ENCODE measurements around the gene SCIMP. TPM values are rescaled to one million over a fixed set of nuclear protein-coding genes. Genes with fewer than 3 reads are reported as not detected.

SCIMP gene
- 2.1 TPM for total RNA-seq

DNA sequence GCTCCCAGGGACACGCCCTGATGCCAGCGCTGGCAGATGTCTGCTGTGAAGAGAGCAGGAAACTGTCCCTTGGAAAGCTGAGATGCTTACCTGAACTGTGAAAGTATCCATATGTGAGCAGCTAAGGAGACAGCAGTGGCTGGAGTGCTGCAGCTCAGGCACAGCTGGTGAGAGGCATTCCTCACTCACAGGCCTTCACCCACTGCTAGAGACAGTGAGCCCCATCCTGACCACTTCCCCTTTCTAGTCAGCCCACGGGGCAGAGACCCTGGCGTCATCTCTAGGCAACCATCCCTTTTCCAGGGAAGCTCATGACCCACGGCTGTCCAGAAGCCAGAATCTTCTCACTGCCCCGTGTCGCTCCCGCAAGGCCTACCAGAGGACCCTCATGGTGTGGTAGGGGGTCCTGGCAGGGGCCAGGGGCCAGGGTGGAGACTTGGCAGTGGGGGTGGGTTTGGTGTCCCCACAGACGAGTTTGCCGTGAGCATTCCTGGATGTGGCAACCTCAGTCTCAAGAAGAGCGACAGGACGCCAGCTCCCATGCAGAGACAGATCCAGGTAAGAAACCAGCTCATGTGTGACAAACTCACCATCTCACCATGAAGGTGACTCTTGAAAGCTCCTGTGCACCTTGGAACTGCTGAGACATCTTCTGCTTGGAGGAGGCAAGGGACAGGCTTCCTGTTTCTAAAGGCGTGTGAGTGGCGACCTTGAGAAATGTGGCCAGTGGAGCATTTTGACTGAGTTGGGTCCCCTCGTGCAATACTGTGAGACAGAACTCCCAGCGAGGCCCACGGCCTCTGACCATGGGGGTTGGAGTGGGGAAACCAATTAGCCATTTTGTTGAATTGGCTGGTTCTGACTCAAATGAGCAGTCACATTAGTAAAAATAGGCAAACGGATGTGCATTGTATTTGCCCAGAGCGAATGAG, at the start of gene SCIMP:
Gene SCIMP (minus strand): TSS at position 216 of the 932 bp plus-strand sequence. CDS start 105 bp downstream, at position 111.
- H3K9ac ChIP-seq (ENCODE audit: low read depth in 1 of 3, low read length in 3 of 3), result no peak within 1 kb of the TSS
- H3K9me3 ChIP-seq (ENCODE audit: control insufficient read depth in 3 of 3, low read length in 3 of 3), result no peaks in the 10 kb centered on the region
- H3K27ac ChIP-seq (ENCODE audit: low read depth, low read length), result no peak within 1 kb of the TSS
- H3K36me3 ChIP-seq (ENCODE audit: control insufficient read depth in 3 of 3, insufficient read depth in 3 of 3, low read length in 3 of 3), result peaks cover 0 to 5% (median 2%) of the 10 kb centered on the region in 3 donors
- H3K27me3 ChIP-seq (ENCODE audit: control insufficient read depth in 3 of 3, insufficient read depth in 3 of 3, low read length in 3 of 3), result no peaks in the 10 kb centered on the region
- no peaks in the 10 kb centered on the region for H3K4me1 ChIP-seq (ENCODE audit: control insufficient read depth in 3 of 3, insufficient read depth in 3 of 3, low read length in 3 of 3)
- no peak within 1 kb of the TSS for H3K4me3 ChIP-seq (ENCODE audit: low read length in 3 of 3)

DNA sequence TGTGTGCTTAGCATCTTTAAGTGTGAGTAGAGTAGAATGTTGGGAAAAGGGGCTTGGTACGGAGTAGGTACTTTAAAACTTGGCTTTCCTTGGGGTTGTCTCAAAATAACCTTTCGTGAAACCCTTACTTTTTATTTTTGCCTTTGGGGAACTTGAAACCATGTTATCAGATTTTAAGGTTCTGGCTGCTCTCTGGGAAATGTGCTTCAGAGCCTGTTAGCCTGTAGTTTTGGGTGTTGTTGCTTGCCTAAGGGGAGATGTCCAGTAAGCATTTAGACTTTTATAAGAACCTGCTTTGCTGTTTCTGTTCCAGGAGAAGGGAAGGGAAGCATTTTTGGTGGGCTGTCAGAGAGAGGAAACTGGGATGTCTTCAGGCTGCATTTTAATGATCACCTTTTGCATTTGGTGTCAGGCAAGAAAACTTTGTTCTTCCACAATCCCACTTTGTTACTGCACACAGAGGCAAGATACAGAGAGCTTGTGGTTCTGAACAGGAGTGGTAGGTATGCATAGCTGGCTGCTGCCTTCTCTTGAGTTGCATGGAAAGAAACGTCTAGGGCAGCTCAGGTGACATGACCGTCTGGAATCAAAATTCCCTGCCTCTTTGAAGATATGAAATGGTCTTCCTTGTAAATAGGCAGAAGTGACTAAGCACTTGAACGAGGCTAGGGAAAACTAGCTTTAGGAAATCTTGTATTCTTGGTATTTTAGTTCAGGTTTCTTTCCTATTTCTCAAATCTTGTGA, 49.1 kb upstream of the SCIMP start:
- peaks cover 29 to 31% (median 29%) of the 10 kb centered on the region in 3 donors for H3K4me1 ChIP-seq (ENCODE audit: control insufficient read depth in 3 of 3, insufficient read depth in 3 of 3, low read length in 3 of 3)
- H3K9ac ChIP-seq (ENCODE audit: low read depth in 1 of 3, low read length in 3 of 3), result peak overlapping the region; percentile 35 to 87 (median 81)
- H3K4me3 ChIP-seq (ENCODE audit: low read length in 3 of 3), result peak overlapping the region; percentile 78 to 90 (median 82)
- H3K27me3 ChIP-seq (ENCODE audit: control insufficient read depth in 3 of 3, insufficient read depth in 3 of 3, low read length in 3 of 3), result no peaks in the 10 kb centered on the region
- H3K36me3 ChIP-seq (ENCODE audit: control insufficient read depth in 3 of 3, insufficient read depth in 3 of 3, low read length in 3 of 3), result no peaks in the 10 kb centered on the region
- no peaks in the 10 kb centered on the region for H3K9me3 ChIP-seq (ENCODE audit: control insufficient read depth in 3 of 3, low read length in 3 of 3)
- peak overlapping the region; percentile 62 for H3K27ac ChIP-seq (ENCODE audit: low read depth, low read length)

DNA sequence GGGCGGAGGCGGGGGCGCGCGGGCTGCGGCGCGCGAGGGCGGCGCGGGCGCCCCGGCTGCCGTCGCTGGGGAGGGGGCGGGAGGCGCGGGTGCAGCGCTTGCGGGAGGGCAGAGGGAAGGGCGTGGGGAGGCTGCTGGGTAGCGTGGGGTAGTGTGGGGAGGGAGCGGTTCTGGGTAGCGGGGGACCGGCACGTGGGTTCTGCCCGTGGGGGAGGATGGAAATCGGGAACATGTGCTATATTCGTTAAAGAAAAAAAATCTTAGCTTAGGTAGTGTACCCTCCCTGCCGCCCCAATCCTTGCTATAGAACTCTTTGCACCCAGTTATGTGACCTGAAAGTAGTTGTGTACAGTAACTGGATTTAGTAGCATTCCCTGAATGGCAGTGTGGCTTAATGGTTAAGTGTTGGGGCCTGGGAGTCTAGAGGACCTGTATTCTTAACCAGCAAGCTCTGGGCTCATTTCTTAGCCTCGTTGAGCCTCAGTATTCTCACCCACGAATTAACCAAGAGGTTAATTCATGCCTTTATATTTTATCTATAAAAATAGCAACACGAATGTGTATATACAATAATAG, 48.1 kb upstream of the SCIMP start:
- no peaks in the 10 kb centered on the region for H3K36me3 ChIP-seq (ENCODE audit: control insufficient read depth in 3 of 3, insufficient read depth in 3 of 3, low read length in 3 of 3)
- H3K27ac ChIP-seq (ENCODE audit: low read depth, low read length), result peak overlapping the region; percentile 62
- H3K9me3 ChIP-seq (ENCODE audit: control insufficient read depth in 3 of 3, low read length in 3 of 3), result no peaks in the 10 kb centered on the region
- peaks cover 29 to 31% (median 29%) of the 10 kb centered on the region in 3 donors for H3K4me1 ChIP-seq (ENCODE audit: control insufficient read depth in 3 of 3, insufficient read depth in 3 of 3, low read length in 3 of 3)
- no peaks in the 10 kb centered on the region for H3K27me3 ChIP-seq (ENCODE audit: control insufficient read depth in 3 of 3, insufficient read depth in 3 of 3, low read length in 3 of 3)
- H3K4me3 ChIP-seq (ENCODE audit: low read length in 3 of 3), result peak overlapping the region; percentile 78 to 90 (median 82)
- peak overlapping the region; percentile 80 to 87 (median 81) for H3K9ac ChIP-seq (ENCODE audit: low read depth in 1 of 3, low read length in 3 of 3)

DNA sequence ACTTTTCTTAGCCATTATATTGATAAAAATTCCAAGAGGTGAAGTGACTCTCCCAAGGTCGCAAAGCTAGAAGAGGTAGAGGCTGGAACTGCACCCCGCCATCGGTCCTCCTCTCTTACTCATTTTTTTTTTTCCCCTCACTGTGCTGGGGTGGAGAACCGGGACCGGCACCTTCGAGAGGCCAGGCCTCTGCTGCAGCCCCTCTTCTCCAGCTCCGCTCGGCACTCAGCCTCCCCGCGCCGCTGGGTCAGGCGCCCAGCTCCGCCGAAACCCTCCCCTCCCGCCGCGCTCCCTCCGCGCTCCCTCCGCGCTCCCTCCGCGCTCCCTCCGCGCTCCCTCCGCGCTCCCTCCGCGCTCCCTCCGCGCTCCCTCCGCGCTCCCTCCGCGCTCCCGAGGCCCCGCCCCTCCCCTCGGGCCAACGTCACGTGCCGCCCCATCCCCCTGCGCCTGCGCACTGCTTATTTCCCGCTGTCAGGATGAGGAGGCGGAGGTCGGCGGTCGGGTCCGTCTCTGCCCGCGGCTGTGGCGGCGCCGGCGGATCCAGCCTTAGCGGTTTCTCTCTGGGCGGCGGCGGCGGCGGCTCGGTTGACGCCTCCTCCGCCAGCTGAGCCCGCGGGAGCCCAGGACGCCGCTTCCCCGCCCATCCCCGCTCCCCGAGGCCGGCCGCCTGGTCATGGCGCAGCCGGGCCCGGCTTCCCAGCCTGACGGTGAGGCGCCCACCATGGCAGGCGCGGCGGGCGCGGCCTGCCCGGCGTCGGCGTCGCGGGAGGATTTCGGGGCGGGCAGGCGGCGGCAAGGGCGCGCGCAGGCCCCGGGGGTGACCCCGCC, 47.4 kb upstream of the SCIMP start, which contains the start of gene RABEP1:
Gene RABEP1 (plus strand): TSS at position 471 of the 828 bp plus-strand sequence. CDS start 203 bp downstream, at position 674.
- Histone ChIP-seq H3K27ac (ENCODE audit: low read depth, low read length) (peak within 1 kb of the TSS; percentile 83), H3K4me1 (ENCODE audit: control insufficient read depth in 3 of 3, insufficient read depth in 3 of 3, low read length in 3 of 3) (peaks cover 29 to 31% (median 29%) of the 10 kb centered on the region in 3 donors), H3K4me3 (ENCODE audit: low read length in 3 of 3) (peak within 1 kb of the TSS; percentile 78 to 90 (median 82)), H3K9me3 (ENCODE audit: control insufficient read depth in 3 of 3, low read length in 3 of 3) (no peaks in the 10 kb centered on the region), H3K27me3 (ENCODE audit: control insufficient read depth in 3 of 3, insufficient read depth in 3 of 3, low read length in 3 of 3) (no peaks in the 10 kb centered on the region), H3K9ac (ENCODE audit: low read depth in 1 of 3, low read length in 3 of 3) (peak within 1 kb of the TSS; percentile 80 to 87 (median 81)), H3K36me3 (ENCODE audit: control insufficient read depth in 3 of 3, insufficient read depth in 3 of 3, low read length in 3 of 3) (no peaks in the 10 kb centered on the region)

DNA sequence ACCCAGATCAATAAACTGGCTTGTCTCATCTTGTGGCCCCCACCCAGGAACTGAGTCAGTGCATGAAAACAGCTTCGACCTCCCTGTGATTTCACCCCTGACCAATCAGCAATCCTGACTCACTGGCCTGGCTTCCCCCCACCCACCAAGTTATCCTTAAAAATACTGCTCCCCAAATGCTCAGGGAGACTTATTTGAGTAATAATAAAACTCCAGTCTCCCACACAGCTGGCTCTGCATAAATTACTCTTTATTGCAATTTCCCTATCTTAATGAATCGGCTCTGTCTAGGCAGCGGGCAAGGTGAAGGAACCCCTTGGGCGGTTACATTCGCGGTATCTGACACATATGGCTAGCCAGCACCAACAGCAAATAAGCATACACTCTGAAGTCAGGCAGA, 37.7 kb upstream of the SCIMP start:
- H3K27ac ChIP-seq (ENCODE audit: low read depth, low read length), result no peak overlapping the region
- H3K4me1 ChIP-seq (ENCODE audit: control insufficient read depth in 3 of 3, insufficient read depth in 3 of 3, low read length in 3 of 3), result no peaks in the 10 kb centered on the region

DNA sequence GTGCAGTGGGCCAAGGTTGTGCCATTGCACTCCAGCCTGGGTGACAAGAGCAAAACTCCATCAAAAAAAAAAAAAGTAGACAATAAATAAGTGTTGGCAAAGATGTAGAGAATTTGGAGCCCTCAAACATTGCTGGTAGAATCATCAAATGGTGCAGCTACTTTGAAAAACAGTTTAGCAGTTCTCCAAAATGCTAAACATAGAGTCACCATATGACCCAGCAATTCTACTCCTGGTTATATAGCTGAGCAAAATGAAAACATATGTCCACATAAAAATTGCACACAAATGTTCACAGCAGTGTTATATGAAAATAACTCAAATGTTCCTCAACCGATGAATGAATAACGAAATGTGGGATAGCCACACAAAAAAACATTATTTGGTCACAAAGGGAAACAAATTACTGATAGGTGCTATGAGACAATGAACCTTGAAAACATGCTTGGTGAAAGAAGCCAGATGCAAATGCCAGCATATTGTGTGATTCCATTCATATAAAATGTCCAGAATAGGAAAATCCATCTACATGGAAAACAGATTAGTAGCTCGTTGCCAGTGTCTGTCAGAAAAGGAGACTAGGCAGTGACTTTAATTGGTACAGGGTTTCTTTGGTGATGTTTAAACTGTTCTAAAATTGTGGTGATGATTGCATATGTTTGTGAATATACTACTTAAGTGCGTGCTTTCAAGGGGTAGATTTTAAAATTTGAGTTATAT, 34.7 kb upstream of the SCIMP start:
- no peak overlapping the region for H3K4me3 ChIP-seq (ENCODE audit: low read length in 3 of 3)
- H3K9ac ChIP-seq (ENCODE audit: low read depth in 1 of 3, low read length in 3 of 3), result no peak overlapping the region
- no peaks in the 10 kb centered on the region for H3K4me1 ChIP-seq (ENCODE audit: control insufficient read depth in 3 of 3, insufficient read depth in 3 of 3, low read length in 3 of 3)
- no peaks in the 10 kb centered on the region for H3K9me3 ChIP-seq (ENCODE audit: control insufficient read depth in 3 of 3, low read length in 3 of 3)
- H3K27ac ChIP-seq (ENCODE audit: low read depth, low read length), result no peak overlapping the region
- H3K27me3 ChIP-seq (ENCODE audit: control insufficient read depth in 3 of 3, insufficient read depth in 3 of 3, low read length in 3 of 3), result no peaks in the 10 kb centered on the region
- H3K36me3 ChIP-seq (ENCODE audit: control insufficient read depth in 3 of 3, insufficient read depth in 3 of 3, low read length in 3 of 3), result no peaks in the 10 kb centered on the region

More for the DNA sequence above, 37.7 kb upstream of the SCIMP start:
- Histone ChIP-seq H3K27me3 (ENCODE audit: control insufficient read depth in 3 of 3, insufficient read depth in 3 of 3, low read length in 3 of 3) (no peaks in the 10 kb centered on the region), H3K4me3 (ENCODE audit: low read length in 3 of 3) (no peak overlapping the region), H3K36me3 (ENCODE audit: control insufficient read depth in 3 of 3, insufficient read depth in 3 of 3, low read length in 3 of 3) (no peaks in the 10 kb centered on the region), H3K9ac (ENCODE audit: low read depth in 1 of 3, low read length in 3 of 3) (no peak overlapping the region), H3K9me3 (ENCODE audit: control insufficient read depth in 3 of 3, low read length in 3 of 3) (no peaks in the 10 kb centered on the region)

DNA sequence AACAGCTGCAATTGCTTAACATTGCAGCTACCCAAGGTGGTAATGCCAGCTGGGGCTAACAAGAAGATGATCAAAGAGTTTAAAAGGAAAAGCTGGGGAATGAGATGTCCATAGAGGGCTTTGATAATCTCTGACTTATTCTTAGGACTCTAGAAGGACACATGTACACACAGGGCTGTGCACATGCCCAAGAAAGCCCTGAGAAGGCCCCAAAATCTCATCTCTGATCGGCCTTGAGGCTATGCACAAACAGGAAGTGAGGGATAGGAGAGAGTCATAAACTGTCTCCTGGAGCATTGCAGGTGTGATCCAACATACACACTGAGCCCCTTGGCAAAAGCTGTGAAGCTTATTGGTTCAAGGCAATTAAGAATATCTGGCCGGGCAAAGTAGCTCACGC, 30.2 kb upstream of the SCIMP start:
- H3K4me1 ChIP-seq (ENCODE audit: control insufficient read depth in 3 of 3, insufficient read depth in 3 of 3, low read length in 3 of 3), result no peaks in the 10 kb centered on the region
- H3K4me3 ChIP-seq (ENCODE audit: low read length in 3 of 3), result no peak overlapping the region
- no peak overlapping the region for H3K27ac ChIP-seq (ENCODE audit: low read depth, low read length)
- no peaks in the 10 kb centered on the region for H3K27me3 ChIP-seq (ENCODE audit: control insufficient read depth in 3 of 3, insufficient read depth in 3 of 3, low read length in 3 of 3)
- H3K36me3 ChIP-seq (ENCODE audit: control insufficient read depth in 3 of 3, insufficient read depth in 3 of 3, low read length in 3 of 3), result no peaks in the 10 kb centered on the region
- no peaks in the 10 kb centered on the region for H3K9me3 ChIP-seq (ENCODE audit: control insufficient read depth in 3 of 3, low read length in 3 of 3)
- no peak overlapping the region for H3K9ac ChIP-seq (ENCODE audit: low read depth in 1 of 3, low read length in 3 of 3)

DNA sequence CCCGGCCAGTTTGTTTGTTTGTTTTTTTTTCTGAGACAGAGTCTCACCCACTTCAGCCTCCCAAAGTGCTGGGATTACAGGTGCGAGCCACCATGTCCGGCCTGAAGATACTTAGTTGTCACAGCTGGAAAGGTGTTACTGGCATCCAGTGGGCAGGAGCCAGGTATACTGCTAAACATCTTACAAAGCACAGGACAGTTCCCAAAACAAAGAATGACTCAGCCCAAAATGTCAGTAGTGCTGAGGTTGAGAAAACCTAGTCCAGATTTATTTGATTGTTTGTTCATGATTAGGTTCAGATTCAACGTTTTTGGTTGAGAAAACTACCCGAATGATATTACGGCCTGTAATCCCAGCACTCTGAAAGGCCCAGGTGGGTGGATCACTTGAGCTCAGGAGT, 28.8 kb upstream of the SCIMP start:
- no peaks in the 10 kb centered on the region for H3K27me3 ChIP-seq (ENCODE audit: control insufficient read depth in 3 of 3, insufficient read depth in 3 of 3, low read length in 3 of 3)
- no peak overlapping the region for H3K9ac ChIP-seq (ENCODE audit: low read depth in 1 of 3, low read length in 3 of 3)
- no peaks in the 10 kb centered on the region for H3K36me3 ChIP-seq (ENCODE audit: control insufficient read depth in 3 of 3, insufficient read depth in 3 of 3, low read length in 3 of 3)
- no peaks in the 10 kb centered on the region for H3K4me1 ChIP-seq (ENCODE audit: control insufficient read depth in 3 of 3, insufficient read depth in 3 of 3, low read length in 3 of 3)
- H3K27ac ChIP-seq (ENCODE audit: low read depth, low read length), result no peak overlapping the region
- H3K4me3 ChIP-seq (ENCODE audit: low read length in 3 of 3), result no peak overlapping the region
- no peaks in the 10 kb centered on the region for H3K9me3 ChIP-seq (ENCODE audit: control insufficient read depth in 3 of 3, low read length in 3 of 3)

Data from skeletal muscle tissue (tissue), 4 donors.